ENCODE results near the gene DPRX.

- TF ChIP-seq EP300 (IDR thresholded peaks at IDR 0.05; ENCODE audit: borderline replicate concordance) (no peak), FOXM1 (IDR thresholded peaks at IDR 0.05; ENCODE audit: borderline replicate concordance, low read depth) (no peak), TAF1 (IDR thresholded peaks at IDR 0.05; ENCODE audit: low read depth) (no peak), YY1 (IDR thresholded peaks at IDR 0.05; ENCODE audit: low read depth) (no peak), TEAD4 (IDR thresholded peaks at IDR 0.05) (no peak), CREB1 (IDR thresholded peaks at IDR 0.05; ENCODE audit: low read depth) (no peak), NFIC (IDR thresholded peaks at IDR 0.05) (no peak), ZBTB7A (IDR thresholded peaks at IDR 0.05; ENCODE audit: low read depth) (no peak)
- TF ChIP-seq, protein P1, sequence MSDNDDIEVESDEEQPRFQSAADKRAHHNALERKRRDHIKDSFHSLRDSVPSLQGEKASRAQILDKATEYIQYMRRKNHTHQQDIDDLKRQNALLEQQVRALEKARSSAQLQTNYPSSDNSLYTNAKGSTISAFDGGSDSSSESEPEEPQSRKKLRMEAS (IDR thresholded peaks at IDR 0.05) = no peak
- TF ChIP-seq, protein P2, sequence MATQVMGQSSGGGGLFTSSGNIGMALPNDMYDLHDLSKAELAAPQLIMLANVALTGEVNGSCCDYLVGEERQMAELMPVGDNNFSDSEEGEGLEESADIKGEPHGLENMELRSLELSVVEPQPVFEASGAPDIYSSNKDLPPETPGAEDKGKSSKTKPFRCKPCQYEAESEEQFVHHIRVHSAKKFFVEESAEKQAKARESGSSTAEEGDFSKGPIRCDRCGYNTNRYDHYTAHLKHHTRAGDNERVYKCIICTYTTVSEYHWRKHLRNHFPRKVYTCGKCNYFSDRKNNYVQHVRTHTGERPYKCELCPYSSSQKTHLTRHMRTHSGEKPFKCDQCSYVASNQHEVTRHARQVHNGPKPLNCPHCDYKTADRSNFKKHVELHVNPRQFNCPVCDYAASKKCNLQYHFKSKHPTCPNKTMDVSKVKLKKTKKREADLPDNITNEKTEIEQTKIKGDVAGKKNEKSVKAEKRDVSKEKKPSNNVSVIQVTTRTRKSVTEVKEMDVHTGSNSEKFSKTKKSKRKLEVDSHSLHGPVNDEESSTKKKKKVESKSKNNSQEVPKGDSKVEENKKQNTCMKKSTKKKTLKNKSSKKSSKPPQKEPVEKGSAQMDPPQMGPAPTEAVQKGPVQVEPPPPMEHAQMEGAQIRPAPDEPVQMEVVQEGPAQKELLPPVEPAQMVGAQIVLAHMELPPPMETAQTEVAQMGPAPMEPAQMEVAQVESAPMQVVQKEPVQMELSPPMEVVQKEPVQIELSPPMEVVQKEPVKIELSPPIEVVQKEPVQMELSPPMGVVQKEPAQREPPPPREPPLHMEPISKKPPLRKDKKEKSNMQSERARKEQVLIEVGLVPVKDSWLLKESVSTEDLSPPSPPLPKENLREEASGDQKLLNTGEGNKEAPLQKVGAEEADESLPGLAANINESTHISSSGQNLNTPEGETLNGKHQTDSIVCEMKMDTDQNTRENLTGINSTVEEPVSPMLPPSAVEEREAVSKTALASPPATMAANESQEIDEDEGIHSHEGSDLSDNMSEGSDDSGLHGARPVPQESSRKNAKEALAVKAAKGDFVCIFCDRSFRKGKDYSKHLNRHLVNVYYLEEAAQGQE (IDR thresholded peaks at IDR 0.05; ENCODE audit: low read depth) = no peak
- TF ChIP-seq, protein P3, sequence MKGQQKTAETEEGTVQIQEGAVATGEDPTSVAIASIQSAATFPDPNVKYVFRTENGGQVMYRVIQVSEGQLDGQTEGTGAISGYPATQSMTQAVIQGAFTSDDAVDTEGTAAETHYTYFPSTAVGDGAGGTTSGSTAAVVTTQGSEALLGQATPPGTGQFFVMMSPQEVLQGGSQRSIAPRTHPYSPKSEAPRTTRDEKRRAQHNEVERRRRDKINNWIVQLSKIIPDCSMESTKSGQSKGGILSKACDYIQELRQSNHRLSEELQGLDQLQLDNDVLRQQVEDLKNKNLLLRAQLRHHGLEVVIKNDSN (IDR thresholded peaks at IDR 0.05) = no peak
These were observed 4.8 kb upstream of the DPRX start for GRCh38 chr19:53626976-53627375.

Measured in Ishikawa (cell line).